KOPT-K1 (cell line): ENCODE measurements around the gene TBXAS1.

Experiments used
- H3K27ac ChIP-seq: fragments of 200-600 bp; sonication (generic); 2 replicates; pipeline ENCODE4 v1.5.1; 2016; ENCODE audit warnings: antibody characterized with exemption, mild to moderate bottlenecking, low read depth, low read length; ENCODE audit not compliant: poor library complexity, severe bottlenecking
- H3K36me3 ChIP-seq: fragments of 200-600 bp; sonication (generic); 2 replicates; pipeline ENCODE4 v1.5.1; 2017; ENCODE audit warnings: antibody characterized with exemption, mild to moderate bottlenecking, low read length, moderate library complexity; ENCODE audit not compliant: insufficient read depth
- H3K9me3 ChIP-seq: fragments of 200-600 bp; sonication (generic); 2 replicates; pipeline ENCODE4 v1.5.1; 2017; ENCODE audit warnings: antibody characterized with exemption, low read length, mild to moderate bottlenecking; ENCODE audit not compliant: insufficient read depth, poor library complexity, severe bottlenecking

Gene TBXAS1

DNA sequence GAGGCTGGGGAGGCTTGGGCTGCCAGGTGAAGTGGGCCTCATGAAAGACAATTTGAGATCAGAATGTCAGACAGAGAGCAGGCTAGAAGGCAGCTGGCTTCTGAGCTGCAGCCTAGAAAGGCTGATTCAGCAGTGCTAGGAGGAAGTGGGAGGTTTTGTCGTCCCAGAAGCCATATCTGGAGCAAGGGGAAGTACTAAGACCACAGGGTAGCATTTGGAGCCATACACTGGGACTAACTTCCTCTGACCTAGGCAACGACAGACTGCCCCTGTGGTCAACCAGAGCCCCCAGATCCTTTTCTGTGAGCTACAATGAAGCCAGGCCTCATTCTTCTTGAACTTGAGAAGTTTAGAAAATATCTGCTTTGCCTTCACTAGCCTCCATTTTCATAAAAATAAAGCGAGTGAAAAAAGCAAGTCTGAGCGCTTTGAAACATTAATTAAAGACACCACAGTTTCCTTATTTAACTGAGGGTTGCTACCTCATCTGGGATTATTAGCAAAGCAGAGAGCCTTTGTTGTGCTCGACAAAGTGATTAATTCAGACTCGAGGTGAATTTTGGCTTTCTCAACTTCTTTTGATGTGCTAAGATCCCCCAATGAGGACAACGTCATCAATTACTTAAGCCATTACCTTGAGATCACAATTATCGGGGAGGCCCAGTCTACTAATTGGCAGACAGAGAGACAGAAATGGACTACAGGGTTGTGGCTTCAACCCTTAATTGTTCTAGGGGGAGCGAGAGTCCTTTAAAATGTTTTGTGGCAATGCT is 26.6 kb downstream of the TBXAS1 start:
- Histone ChIP-seq H3K27ac (no peak overlapping the region), H3K36me3 (no peaks in the 10 kb centered on the region), H3K9me3 (no peaks in the 10 kb centered on the region)

DNA sequence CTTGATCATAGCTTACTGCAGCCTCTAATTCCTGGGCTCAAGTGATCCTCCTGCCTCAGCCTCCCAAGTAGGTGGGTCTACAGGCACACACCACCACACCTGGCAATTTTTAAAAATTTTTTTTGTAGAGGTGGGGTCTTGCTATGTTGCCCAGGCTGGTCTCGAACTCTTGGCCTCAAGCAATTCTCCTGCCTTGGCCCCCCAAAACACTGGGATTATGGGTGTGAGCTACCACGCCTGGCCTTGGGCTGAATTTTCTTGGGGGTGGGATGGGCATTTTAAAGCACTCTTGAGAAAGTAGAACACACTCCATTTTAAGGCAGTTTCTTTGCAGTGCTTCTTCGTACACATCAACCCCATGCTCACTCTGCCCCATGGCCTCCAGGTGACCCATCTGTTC is 28.7 kb downstream of the TBXAS1 start:
- Histone ChIP-seq H3K27ac (no peak overlapping the region), H3K36me3 (no peaks in the 10 kb centered on the region), H3K9me3 (no peaks in the 10 kb centered on the region)

DNA sequence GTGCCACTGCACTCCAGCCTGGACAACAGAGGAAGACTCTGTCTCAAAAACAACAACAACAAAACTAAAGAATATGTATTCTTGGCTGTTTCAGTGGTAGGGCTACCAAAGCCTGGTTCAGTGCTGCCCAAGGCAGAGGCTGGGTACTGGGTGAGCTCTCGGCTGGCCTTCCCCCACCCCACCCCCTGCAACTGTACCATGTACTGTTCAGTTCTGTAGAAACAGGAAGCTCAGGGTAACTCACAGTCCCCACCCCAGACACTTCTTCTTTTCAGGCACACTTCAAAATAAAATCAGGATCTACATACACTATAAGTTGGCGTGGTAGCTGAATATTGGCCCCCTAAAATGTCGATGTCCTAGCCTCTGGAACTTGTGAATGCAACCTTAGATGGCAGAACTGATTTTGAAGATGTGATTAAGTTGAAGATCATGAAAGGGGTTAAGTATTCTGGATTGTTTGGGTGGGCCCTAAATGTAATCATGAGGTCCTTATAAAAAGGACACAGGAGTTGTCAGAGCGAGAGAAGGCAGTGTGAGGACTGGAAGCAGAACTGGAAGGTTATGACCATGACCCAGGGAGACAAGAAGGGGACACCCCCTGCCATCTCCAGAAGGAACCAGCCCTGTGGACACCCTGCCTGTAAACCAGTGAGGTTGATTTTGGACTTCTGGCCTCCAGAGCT is 31.2 kb downstream of the TBXAS1 start:
- Histone ChIP-seq H3K27ac (no peak overlapping the region), H3K36me3 (no peaks in the 10 kb centered on the region), H3K9me3 (peaks cover 18% of the 10 kb centered on the region)

DNA sequence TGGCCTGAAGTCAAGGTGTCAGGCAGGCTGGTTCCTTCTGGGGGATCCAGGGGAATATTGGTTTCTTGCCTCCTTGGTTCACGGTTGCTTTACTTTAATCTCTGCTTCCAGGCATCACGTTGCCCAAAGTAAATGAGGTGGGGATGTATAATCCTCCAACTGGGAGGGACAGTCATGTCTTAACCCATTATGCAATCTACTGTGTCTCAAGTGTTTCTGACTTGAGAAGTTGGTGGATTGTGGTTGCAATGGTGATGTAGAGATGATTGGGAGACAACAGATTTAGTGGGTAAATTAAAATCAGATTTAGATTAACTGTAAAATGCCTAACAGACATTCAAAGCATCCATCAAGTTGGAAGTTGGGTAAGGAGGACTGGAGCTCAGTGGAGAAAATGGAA is 32.7 kb downstream of the TBXAS1 start:
- H3K9me3 ChIP-seq, result peaks cover 19% of the 10 kb centered on the region
- H3K27ac ChIP-seq, result no peak overlapping the region
- H3K36me3 ChIP-seq, result no peaks in the 10 kb centered on the region

DNA sequence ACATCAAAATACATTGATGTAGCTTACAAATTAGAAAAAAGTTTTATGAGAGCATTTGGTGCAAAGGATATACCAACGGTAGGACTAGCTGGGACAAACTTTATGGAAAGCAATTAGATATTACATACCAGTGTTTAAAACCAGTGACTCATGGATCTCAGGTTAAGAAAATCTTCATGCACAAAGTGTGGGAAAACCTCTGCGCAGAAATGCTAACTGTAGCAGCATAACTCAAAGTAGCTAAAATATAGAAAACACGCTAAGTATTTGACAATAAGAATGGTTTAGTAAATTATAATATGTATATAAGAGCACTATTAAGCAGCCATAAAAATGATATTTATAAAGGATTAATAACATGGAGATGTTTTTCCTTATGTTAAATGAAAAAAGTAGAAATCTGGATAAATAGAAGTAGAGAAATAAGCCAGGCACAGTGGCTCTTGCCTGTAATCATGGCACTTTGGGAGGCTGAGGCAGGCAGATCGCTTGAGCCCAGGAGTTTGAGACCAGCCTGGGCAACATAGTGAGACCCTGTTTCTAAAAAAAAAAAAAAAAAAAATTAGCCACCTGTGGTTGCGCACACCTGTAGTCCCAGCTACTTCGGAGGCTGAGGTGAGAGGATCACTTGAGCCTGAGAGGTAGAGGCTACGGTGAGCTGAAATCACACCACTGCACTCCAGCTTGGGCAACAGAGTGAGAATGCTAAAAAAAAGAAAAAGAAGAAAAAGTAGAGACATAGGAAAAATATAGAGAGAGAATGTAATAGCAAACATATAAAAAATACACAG is 37.2 kb downstream of the TBXAS1 start:
- no peaks in the 10 kb centered on the region for H3K36me3 ChIP-seq

DNA sequence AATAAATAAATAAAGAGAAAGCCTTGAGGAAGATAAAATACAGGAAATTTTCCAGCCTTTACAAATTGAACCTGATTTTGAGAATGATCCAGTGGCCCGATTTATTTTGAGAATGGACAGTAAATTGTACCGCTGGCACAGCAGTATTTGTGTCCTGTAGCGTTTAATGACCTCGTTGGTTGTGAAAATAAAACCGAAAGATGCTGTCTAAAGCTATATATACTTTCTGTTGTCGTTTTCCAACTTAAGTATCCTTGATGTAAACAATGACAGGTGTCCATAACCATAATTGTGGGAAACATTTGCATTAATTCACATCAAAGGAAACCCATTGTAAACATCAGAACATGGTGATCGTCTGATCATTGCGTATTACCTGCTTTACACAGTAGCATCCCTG is 38.8 kb downstream of the TBXAS1 start:
- Histone ChIP-seq H3K36me3 (no peaks in the 10 kb centered on the region), H3K9me3 (peaks cover 19% of the 10 kb centered on the region), H3K27ac (no peak overlapping the region)

More for the DNA sequence above, 37.2 kb downstream of the TBXAS1 start:
- peaks cover 19% of the 10 kb centered on the region for H3K9me3 ChIP-seq
- no peak overlapping the region for H3K27ac ChIP-seq

DNA sequence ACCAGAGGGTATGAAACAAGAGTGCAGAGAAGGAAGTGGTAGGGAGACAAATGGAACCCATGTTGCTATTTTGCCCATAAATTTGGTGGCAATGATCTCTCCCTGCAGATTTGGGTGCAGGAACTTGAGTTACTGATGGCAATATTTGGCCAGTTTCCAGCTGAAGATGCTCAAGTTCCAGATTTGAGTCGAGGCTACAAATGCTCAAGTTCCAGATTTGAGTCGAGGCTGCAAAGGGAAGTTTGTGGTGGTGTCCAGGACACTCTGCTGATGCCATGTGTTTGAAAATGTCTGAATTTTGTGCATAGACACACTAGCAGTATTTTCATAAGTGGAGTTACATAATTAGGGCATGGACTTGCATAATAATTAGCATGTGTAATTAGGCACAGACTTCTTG is 40.8 kb downstream of the TBXAS1 start:
- H3K27ac ChIP-seq, result no peak overlapping the region
- H3K9me3 ChIP-seq, result peaks cover 4% of the 10 kb centered on the region
- H3K36me3 ChIP-seq, result no peaks in the 10 kb centered on the region

DNA sequence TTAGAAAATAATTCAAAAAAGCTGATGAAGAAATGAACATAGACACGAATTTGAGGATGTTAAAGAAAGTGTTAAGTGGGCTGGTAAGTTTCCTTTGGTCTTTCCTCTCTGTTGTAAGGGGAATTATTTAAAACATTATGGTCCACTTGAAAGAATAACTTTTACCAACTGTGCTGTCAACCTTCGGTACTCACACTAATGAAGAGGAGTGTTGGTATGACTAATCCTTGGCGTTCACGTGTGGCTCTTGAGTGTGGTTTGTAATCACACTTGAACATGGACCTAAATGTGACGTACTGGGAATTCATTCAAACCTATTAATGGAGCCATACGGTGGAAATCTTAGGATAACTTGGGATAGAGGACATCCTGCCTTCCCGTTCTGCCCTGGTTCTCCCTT is 41.3 kb downstream of the TBXAS1 start:
- H3K27ac ChIP-seq, result no peak overlapping the region

DNA sequence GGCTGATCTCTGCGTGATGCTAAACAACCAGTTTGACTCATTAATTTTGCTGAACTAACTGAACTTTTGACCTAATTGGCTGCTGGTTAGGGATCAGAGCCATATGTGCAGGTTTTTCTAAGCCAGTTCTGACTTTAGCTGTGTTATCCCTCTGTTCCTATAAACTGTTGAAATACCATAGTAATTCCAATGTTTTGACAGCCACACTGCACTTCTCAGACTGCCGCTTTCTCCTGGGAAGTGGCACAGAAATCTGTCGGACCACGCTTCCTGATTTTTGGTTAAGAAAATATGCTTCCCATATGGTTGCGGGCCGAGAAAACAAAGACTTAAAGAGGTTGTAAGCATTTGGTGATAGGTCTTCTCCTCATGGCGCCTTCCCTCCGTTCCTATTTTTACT is 42.3 kb downstream of the TBXAS1 start:
- Histone ChIP-seq H3K9me3 (no peaks in the 10 kb centered on the region), H3K27ac (no peak overlapping the region), H3K36me3 (no peaks in the 10 kb centered on the region)

More for the DNA sequence above, 41.3 kb downstream of the TBXAS1 start:
- Histone ChIP-seq H3K36me3 (no peaks in the 10 kb centered on the region), H3K9me3 (no peaks in the 10 kb centered on the region)

DNA sequence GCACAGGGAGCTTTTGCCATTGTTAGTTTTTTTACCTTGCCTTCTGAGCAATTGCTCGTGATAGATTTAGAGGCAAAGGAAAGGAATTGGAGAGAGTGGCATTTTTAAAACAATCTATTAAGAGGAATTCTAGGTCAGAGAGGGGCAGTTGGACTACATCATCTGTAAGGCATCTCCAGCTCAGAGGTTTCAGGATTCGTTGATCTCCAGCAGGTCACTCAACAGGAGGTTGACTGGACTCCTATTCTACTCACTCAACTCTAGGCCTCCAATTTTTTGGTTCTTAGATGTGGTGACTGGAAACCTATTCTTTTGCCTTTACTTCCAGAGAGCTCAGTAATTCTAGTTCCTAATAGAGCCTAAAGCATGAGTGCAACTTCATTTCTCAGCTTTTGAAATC is 42.8 kb downstream of the TBXAS1 start:
- H3K36me3 ChIP-seq, result no peaks in the 10 kb centered on the region
- no peak overlapping the region for H3K27ac ChIP-seq
- H3K9me3 ChIP-seq, result no peaks in the 10 kb centered on the region

DNA sequence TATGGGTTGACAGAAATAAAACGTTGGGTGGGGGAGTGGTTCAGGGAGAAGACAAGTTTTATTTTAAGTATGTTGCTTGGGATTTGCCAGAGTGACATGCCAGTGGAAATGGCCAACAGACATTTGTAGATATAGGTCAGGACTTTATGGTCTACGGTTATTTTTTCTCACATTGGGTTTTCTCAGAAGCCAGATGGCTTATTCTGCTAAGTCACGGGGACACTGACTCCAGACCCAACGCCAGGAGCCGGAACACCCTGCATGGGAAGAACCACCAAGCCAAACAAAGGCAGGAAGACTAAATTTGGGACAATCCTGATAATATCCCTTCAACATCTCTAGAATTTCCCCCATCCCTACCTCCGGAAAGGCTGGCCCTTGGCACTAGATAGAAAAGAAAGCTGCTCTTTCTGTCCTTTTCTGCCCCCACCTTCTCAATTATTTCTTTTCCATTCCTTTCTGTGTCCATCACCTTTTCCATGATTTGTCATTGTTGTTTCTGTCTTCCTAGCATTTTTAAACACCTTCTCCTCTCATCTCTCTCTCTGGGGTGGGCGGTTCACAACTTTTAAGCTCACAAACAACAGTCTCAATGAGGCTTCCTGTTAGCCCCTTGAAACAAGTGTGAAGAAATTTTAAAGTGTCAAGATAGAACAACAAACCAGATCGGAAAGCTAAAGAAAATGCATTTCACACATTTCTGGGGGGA is 44.7 kb downstream of the TBXAS1 start:
- Histone ChIP-seq H3K36me3 (no peaks in the 10 kb centered on the region), H3K27ac (no peak overlapping the region), H3K9me3 (no peaks in the 10 kb centered on the region)

DNA sequence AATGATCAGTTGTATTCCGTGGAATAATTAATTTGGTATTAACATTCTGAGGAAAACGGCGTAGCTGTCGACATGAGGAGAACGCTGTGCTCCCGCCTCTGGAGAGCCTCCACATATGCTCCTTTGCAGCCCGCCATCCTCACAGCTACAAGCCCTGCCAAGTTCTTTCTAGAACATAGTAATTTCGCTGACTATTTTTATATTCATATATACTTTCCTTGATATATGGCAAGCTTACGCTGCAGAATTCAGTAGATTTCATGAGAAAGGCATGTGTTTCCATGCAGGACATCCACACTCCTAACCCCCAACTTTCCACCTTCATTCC is 45.2 kb downstream of the TBXAS1 start:
- Histone ChIP-seq H3K9me3 (no peaks in the 10 kb centered on the region), H3K27ac (no peak overlapping the region), H3K36me3 (no peaks in the 10 kb centered on the region)

DNA sequence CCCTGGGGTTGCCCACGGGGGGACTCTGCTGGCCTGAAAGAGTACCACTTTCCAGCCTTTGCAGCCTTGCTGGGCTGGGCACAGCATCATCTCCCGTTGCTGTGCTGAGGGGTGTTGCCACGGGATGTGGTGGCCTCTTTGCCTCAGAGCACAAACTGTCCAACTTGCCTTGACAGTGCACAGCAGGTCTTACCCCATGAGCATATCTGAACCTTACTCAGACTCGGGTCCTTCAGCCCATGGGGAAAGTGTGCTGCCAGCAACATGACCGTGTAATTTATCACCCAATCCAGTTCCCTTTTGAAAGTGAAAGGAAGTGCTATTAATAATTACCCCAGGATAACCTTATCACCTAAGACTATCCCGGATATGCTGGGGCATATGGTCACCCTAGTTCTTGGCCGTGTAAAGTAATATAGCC is 46.8 kb downstream of the TBXAS1 start:
- H3K36me3 ChIP-seq, result no peaks in the 10 kb centered on the region
- no peaks in the 10 kb centered on the region for H3K9me3 ChIP-seq
- H3K27ac ChIP-seq, result no peak overlapping the region

DNA sequence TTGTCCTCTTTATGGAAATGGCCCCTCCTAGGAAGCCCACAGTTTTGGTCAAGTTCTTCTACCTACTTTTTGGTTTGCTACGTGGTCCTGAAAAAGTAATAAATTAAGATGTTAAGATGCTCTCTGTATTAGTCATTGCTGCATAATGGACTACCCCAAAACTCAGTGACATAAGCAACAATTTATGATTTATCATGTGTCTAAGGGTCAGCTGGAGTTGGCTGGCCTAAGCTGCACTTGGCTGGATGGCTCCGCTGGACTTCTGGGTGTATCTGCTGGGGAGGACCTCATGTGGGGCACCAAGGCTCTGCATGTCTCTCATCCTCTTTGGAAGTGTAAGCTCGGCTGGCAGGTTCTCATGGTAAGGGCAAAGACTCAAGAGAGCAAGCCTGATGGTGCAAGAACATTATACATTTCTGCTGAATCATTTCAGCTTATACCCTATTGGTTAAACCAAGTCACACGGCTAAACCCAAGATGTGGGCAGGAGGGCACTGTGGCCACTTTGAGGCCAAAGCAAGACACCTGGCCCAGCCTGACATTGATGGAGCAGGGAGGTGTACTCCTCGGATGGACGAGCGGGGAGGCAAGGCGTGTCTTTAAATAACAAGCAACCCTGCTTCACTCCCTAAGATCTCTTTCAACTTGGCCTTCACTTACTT is 47.7 kb downstream of the TBXAS1 start:
- no peaks in the 10 kb centered on the region for H3K36me3 ChIP-seq
- H3K9me3 ChIP-seq, result no peaks in the 10 kb centered on the region
- no peak overlapping the region for H3K27ac ChIP-seq
